ENCODE results near the gene TRIM54.

Gene TRIM54

DNA sequence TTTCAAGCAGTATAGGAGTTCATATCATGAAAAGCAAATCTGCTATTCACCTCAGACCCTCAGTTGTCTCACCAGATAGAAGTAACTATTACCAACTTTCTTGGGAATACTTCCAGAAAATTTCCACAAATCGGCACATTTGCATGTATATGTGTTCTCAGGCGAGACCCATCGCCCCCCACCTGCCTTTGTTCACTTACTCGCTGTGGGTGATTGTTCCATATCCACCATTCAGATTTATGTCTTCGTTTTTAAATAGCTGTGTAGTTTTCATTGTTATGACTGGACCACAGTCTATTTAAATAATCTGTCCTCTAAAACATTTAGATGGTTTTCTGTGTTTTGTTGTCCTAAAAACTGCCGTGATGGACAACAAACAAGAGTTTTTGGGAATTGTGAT lies 3.3 kb downstream of the TRIM54 start (continued):
- TF ChIP-seq ZNF366 (tag by site-specific recombination; conservative IDR thresholded peaks at IDR 0.05) = no peak

GRCh38 chr2:27288610-27289009 lies 6.4 kb downstream of the TRIM54 start:
- peaks cover 11% of the 10 kb centered on the region for H3K4me1 ChIP-seq (ENCODE audit: control insufficient read depth, insufficient read depth, low read length)
- H3K36me3 ChIP-seq (ENCODE audit: control insufficient read depth in 2 of 2, insufficient read depth in 1 of 2, low read length in 2 of 2) = no peaks in the 10 kb centered on the region
- TF ChIP-seq ZNF621 (tag by site-specific recombination; IDR thresholded peaks at IDR 0.05) (no peak), ZNF707 (tag by site-specific recombination; IDR thresholded peaks at IDR 0.05) (no peak), ZNF221 (tag by site-specific recombination; IDR thresholded peaks at IDR 0.05; ENCODE audit: borderline replicate concordance) (no peak), RBAK (tag by site-specific recombination; IDR thresholded peaks at IDR 0.05) (no peak), SCRT1 (tag by site-specific recombination; IDR thresholded peaks at IDR 0.05; ENCODE audit: borderline replicate concordance) (no peak)
- no peak overlapping the region for H3K4me3 ChIP-seq (ENCODE audit: low read depth, low read length)
- ChIA-PET POLR2A (no interaction called here), CTCF (interaction anchor here (0.6 to 5.3 kb wide), 3 partner anchors 9 to 313 kb away, joined by 3 to 21 read pairs (median 6); no protein-coding TSS in a partner anchor)
- no peak overlapping the region for H3K27ac ChIP-seq (ENCODE audit: extremely low read depth, low read depth, low read length)
- H3K9me3 ChIP-seq (ENCODE audit: control insufficient read depth, insufficient read depth, low read depth, low read length) = no peaks in the 10 kb centered on the region

DNA sequence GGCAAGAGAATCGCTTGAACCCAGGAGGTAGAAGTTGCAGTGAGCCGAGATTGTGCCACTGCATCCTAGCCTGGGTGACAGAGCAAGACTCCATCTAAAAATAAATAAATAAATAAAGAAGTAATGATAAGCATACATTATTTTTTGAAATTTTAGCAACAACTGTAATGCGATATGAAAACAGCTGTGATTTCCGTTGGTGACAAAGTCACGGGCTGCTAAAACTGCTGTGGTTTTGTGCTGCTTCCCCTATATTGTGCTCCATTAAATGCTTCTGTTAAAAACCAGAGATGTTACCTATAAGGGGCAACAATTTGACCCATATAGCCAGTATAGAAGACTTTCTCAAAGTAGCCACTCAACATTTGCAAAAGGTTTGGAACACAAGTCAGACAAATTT lies 8.3 kb downstream of the TRIM54 start:
- peaks cover 13% of the 10 kb centered on the region for H3K4me1 ChIP-seq (ENCODE audit: control insufficient read depth, insufficient read depth, low read length)
- H3K9me3 ChIP-seq (ENCODE audit: control insufficient read depth, insufficient read depth, low read depth, low read length) = no peaks in the 10 kb centered on the region
- TF ChIP-seq ZNF239 (tag by site-specific recombination; IDR thresholded peaks at IDR 0.05) (no peak), ZNF776 (tag by site-specific recombination; IDR thresholded peaks at IDR 0.05; ENCODE audit: borderline replicate concordance) (no peak), EGR2 (tag by site-specific recombination; IDR thresholded peaks at IDR 0.05; ENCODE audit: low read depth) (no peak), ZNF48 (tag by site-specific recombination; IDR thresholded peaks at IDR 0.05) (no peak), RBAK (tag by site-specific recombination; IDR thresholded peaks at IDR 0.05) (no peak), GLIS2 (tag by site-specific recombination; IDR thresholded peaks at IDR 0.05) (no peak), YY1 (tag by site-specific recombination; IDR thresholded peaks at IDR 0.05) (no peak), SCRT1 (tag by site-specific recombination; IDR thresholded peaks at IDR 0.05; ENCODE audit: borderline replicate concordance) (no peak), ZBTB17 (tag by site-specific recombination; IDR thresholded peaks at IDR 0.05) (no peak), ZNF626 (tag by site-specific recombination; IDR thresholded peaks at IDR 0.05) (no peak), SP3 (tag by site-specific recombination; IDR thresholded peaks at IDR 0.05) (no peak), BCL11A (tag by site-specific recombination; IDR thresholded peaks at IDR 0.05; ENCODE audit: low read depth) (no peak), ZNF610 (tag by site-specific recombination; IDR thresholded peaks at IDR 0.05; ENCODE audit: borderline replicate concordance) (no peak), ZNF140 (tag by site-specific recombination; IDR thresholded peaks at IDR 0.05) (no peak), KLF1 (tag by site-specific recombination; IDR thresholded peaks at IDR 0.05) (no peak), INSM2 (tag by site-specific recombination; IDR thresholded peaks at IDR 0.05) (no peak), ZNF341 (tag by site-specific recombination; IDR thresholded peaks at IDR 0.05; ENCODE audit: low read depth) (no peak)
- TF ChIP-seq, protein P1, sequence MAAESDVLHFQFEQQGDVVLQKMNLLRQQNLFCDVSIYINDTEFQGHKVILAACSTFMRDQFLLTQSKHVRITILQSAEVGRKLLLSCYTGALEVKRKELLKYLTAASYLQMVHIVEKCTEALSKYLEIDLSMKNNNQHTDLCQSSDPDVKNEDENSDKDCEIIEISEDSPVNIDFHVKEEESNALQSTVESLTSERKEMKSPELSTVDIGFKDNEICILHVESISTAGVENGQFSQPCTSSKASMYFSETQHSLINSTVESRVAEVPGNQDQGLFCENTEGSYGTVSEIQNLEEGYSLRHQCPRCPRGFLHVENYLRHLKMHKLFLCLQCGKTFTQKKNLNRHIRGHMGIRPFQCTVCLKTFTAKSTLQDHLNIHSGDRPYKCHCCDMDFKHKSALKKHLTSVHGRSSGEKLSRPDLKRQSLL (tag by site-specific recombination; IDR thresholded peaks at IDR 0.05) = no peak
- ChIA-PET CTCF (interaction anchor here (1.1 to 17.4 kb wide), 4 partner anchors 8 to 40 kb away, joined by 3 to 211 read pairs (median 36); partner anchors contain the start of gene TRIM54), POLR2A (no interaction called here)
- no peak overlapping the region for H3K4me3 ChIP-seq (ENCODE audit: low read depth, low read length)
- no peak overlapping the region for H3K27ac ChIP-seq (ENCODE audit: extremely low read depth, low read depth, low read length)
- H3K36me3 ChIP-seq (ENCODE audit: control insufficient read depth in 2 of 2, insufficient read depth in 1 of 2, low read length in 2 of 2) = no peaks in the 10 kb centered on the region
